Liver (tissue), 9 donors: ENCODE measurements around the gene MAP3K13. TPM values are rescaled to one million over a fixed set of nuclear protein-coding genes. Genes with fewer than 3 reads are reported as not detected.
"Not testable (repeated sequence)": the region's sequence is repeated elsewhere in the genome, so short reads cannot be mapped to it uniquely, and the experiment has no call there.

Source experiments
- DNase-seq: peaks from one replicate; pipeline ENCODE4 v3.0.0-alpha.2; 2017; ENCODE audit warnings: low spot score
- H3K27ac ChIP-seq, 2 donors: one replicate each; pipeline ENCODE4 v1.7.0; 2013; ENCODE audit warnings: inconsistent platforms in 2 of 2, low read length in 2 of 2, control low read depth in 1 of 2, low read depth in 1 of 2, mild to moderate bottlenecking in 1 of 2
- H3K27me3 ChIP-seq, 4 donors: one replicate each; pipeline versions ENCODE4 v1.6.1 to v1.7.0; 2013; ENCODE audit warnings: low read length in 3 of 4, inconsistent platforms in 1 of 4, mild to moderate bottlenecking in 1 of 4, moderate library complexity in 1 of 4; ENCODE audit not compliant: control insufficient read depth in 4 of 4, insufficient read depth in 4 of 4
- H3K36me3 ChIP-seq, 4 donors: one replicate each; pipeline versions ENCODE4 v1.6.1 to v1.7.0; 2013; ENCODE audit warnings: low read length in 3 of 4, mild to moderate bottlenecking in 3 of 4, low read depth in 1 of 4, moderate library complexity in 1 of 4; ENCODE audit not compliant: control insufficient read depth in 4 of 4, insufficient read depth in 3 of 4
- H3K4me1 ChIP-seq, 4 donors: one replicate each; pipeline versions ENCODE4 v1.6.1 to v1.7.0; 2013; ENCODE audit warnings: low read length in 3 of 4, mild to moderate bottlenecking in 3 of 4, moderate library complexity in 1 of 4; ENCODE audit not compliant: control insufficient read depth in 4 of 4, insufficient read depth in 4 of 4
- H3K4me3 ChIP-seq, 3 donors: one replicate each; pipeline versions ENCODE4 v1.6.1 to v1.7.0; 2013; ENCODE audit warnings: low read length in 3 of 3, control low read depth in 1 of 3, low read depth in 1 of 3, mild to moderate bottlenecking in 1 of 3
- H3K9ac ChIP-seq, 2 donors: one replicate each; pipeline ENCODE4 v1.7.0; 2013; ENCODE audit warnings: low read length in 2 of 2, mild to moderate bottlenecking in 2 of 2, moderate library complexity in 2 of 2, control low read depth in 1 of 2, low read depth in 1 of 2
- H3K9me3 ChIP-seq, 4 donors: one replicate each; pipeline versions ENCODE4 v1.6.1 to v1.7.0; 2013; ENCODE audit warnings: low read length in 3 of 4; ENCODE audit not compliant: control insufficient read depth in 4 of 4
- ATF3 ChIP-seq: IDR thresholded peaks from 2 replicates; pipeline ENCODE4 v1.6.1; 2016; ENCODE audit warnings: antibody characterized with exemption
- CTCF ChIP-seq: fragments of 150-350 bp; IDR thresholded peaks from 2 replicates; pipeline ENCODE4 v1.5.1; 2017; ENCODE audit warnings: improper control_type of control experiment, low read depth, low read length; ENCODE audit not compliant: missing input control
- EGR1 ChIP-seq, 2 donors: IDR thresholded peaks; 2 replicates each; pipeline ENCODE4 v1.6.1; 2016 to 2018; ENCODE audit warnings: antibody characterized with exemption in 2 of 2, low read depth in 2 of 2
- FOXA1 ChIP-seq: IDR thresholded peaks from 2 replicates; pipeline ENCODE4 v1.6.1; 2016; ENCODE audit warnings: antibody characterized with exemption
- FOXA2 ChIP-seq: IDR thresholded peaks from 2 replicates; pipeline ENCODE4 v1.6.1; 2016; ENCODE audit warnings: antibody characterized with exemption
- HNF4A ChIP-seq, 2 donors: conservative IDR thresholded peaks; 2 replicates each; pipeline ENCODE4 v1.6.1; 2016; ENCODE audit warnings: antibody characterized with exemption in 2 of 2, mild to moderate bottlenecking in 2 of 2
- HNF4G ChIP-seq: IDR thresholded peaks from 2 replicates; pipeline ENCODE4 v1.6.1; 2016; ENCODE audit warnings: antibody characterized with exemption
- JUND ChIP-seq, 2 donors: IDR thresholded peaks; 2 replicates each; pipeline ENCODE4 v1.6.1; 2016; ENCODE audit warnings: antibody characterized with exemption in 2 of 2
- MAX ChIP-seq: IDR thresholded peaks from 2 replicates; pipeline ENCODE4 v1.6.1; 2016; ENCODE audit warnings: antibody characterized with exemption
- RAD21 ChIP-seq, 2 donors: IDR thresholded peaks; 2 replicates each; pipeline ENCODE4 v1.6.1; 2016; ENCODE audit warnings: antibody characterized with exemption in 2 of 2, mild to moderate bottlenecking in 2 of 2
- REST ChIP-seq: IDR thresholded peaks from 2 replicates; pipeline ENCODE4 v1.6.1; 2016; ENCODE audit warnings: antibody characterized with exemption, mild to moderate bottlenecking
- RXRA ChIP-seq, 2 donors: IDR thresholded peaks; 2 replicates each; pipeline ENCODE4 v1.6.1; 2017 to 2018; ENCODE audit warnings: antibody characterized with exemption in 2 of 2, mild to moderate bottlenecking in 1 of 2
- SP1 ChIP-seq: IDR thresholded peaks from 2 replicates; pipeline ENCODE4 v1.6.1; 2018; ENCODE audit warnings: antibody characterized with exemption, mild to moderate bottlenecking
- TAF1 ChIP-seq: conservative IDR thresholded peaks from 2 replicates; pipeline ENCODE4 v1.6.1; 2016; ENCODE audit warnings: antibody characterized with exemption, mild to moderate bottlenecking
- WGBS: extraction: QIAGEN DNeasy Blood & Tissue Kit; methylation state at CpG from one replicate; pipeline ENCODE4 v1.1.7; 2013; 5-methylcytosine and 5-hydroxymethylcytosine counted together
- polyA plus RNA-seq, 2 donors: library from polyadenylated mRNA; stranded (reverse) in 1 of 2; unstranded in 1 of 2; fragments of 200-250 nt in 1 of 2; fragments of >200 nt in 1 of 2; fragmentation: Nextera tagmentation in 1 of 2; extraction: Ambion mirVana in 1 of 2; gene quantifications; one replicate each; pipeline versions ENCODE4 v1.2.1 to v1.2.3, GENCODE V29; 2013 to 2015
- total RNA-seq, 2 donors: library from RNA; depleted of rRNA; stranded (reverse); fragments of >200 nt; gene quantifications; one replicate each; pipeline ENCODE4 v1.2.3, GENCODE V29; 2014
- TF ChIP-seq, protein P1 (sequence below): IDR thresholded peaks from 2 replicates; pipeline ENCODE4 v1.6.1; 2016; ENCODE audit warnings: antibody characterized with exemption
- donor health status: healthy.
- donor health status: healthy.
- donor health status: healthy.
- donor health status: healthy.
- donor health status: healthy.

The MAP3K13 gene
- total and polyA plus RNA-seq, 4 donors, result 11.3 to 38.1 (median 26.5) TPM

GRCh38 chr3:185366074-185366335 is 3.1 kb downstream of the MAP3K13 start:
- no peaks in the 10 kb centered on the region for H3K9me3 ChIP-seq
- no peak overlapping the region for H3K27ac ChIP-seq
- TF ChIP-seq RAD21 (IDR thresholded peaks at IDR 0.05) (no peak), FOXA2 (no peak), HNF4A (conservative IDR thresholded peaks at IDR 0.05) (no peak), JUND (IDR thresholded peaks at IDR 0.05) (no peak), REST (no peak), CTCF (no peak), TAF1 (no peak), ATF3 (no peak), MAX (no peak), SP1 (no peak), FOXA1 (no peak), HNF4G (no peak), EGR1 (IDR thresholded peaks at IDR 0.05; ENCODE audit: low read depth in 2 of 2) (no peak)
- TF ChIP-seq, protein P1, sequence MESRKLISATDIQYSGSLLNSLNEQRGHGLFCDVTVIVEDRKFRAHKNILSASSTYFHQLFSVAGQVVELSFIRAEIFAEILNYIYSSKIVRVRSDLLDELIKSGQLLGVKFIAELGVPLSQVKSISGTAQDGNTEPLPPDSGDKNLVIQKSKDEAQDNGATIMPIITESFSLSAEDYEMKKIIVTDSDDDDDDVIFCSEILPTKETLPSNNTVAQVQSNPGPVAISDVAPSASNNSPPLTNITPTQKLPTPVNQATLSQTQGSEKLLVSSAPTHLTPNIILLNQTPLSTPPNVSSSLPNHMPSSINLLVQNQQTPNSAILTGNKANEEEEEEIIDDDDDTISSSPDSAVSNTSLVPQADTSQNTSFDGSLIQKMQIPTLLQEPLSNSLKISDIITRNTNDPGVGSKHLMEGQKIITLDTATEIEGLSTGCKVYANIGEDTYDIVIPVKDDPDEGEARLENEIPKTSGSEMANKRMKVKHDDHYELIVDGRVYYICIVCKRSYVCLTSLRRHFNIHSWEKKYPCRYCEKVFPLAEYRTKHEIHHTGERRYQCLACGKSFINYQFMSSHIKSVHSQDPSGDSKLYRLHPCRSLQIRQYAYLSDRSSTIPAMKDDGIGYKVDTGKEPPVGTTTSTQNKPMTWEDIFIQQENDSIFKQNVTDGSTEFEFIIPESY, result no peak

GRCh38 chr3:185366913-185367312 is 4.0 kb downstream of the MAP3K13 start:
- TF ChIP-seq CTCF (no peak), RXRA (IDR thresholded peaks at IDR 0.05) (no peak), ATF3 (no peak), JUND (IDR thresholded peaks at IDR 0.05) (no peak)
- TF ChIP-seq, protein P1, result no peak
- Histone ChIP-seq H3K36me3 (no peaks in the 10 kb centered on the region), H3K9ac (no peak overlapping the region), H3K4me3 (no peak overlapping the region), H3K27ac (no peak overlapping the region), H3K4me1 (peaks cover 5 to 27% (median 12%) of the 10 kb centered on the region in 4 donors), H3K9me3 (no peaks in the 10 kb centered on the region), H3K27me3 (no peaks in the 10 kb centered on the region)
- DNase-seq, result no peak

More at GRCh38 chr3:185366074-185366335, 3.1 kb downstream of the MAP3K13 start:
- no peak for DNase-seq
- Histone ChIP-seq H3K9ac (no peak overlapping the region), H3K36me3 (no peaks in the 10 kb centered on the region), H3K4me3 (no peak overlapping the region), H3K4me1 (peaks cover 3 to 25% (median 14%) of the 10 kb centered on the region in 4 donors), H3K27me3 (no peaks in the 10 kb centered on the region)
- WGBS, result 99% methylated on average over 1 of the region's 1 CpG

GRCh38 chr3:185370349-185370748 is 7.4 kb downstream of the MAP3K13 start:
- 79% methylated on average over 6 of the region's 6 CpGs for WGBS
- not testable (repeated sequence) for H3K9ac ChIP-seq, H3K4me3 ChIP-seq, DNase-seq, H3K4me1 ChIP-seq, H3K9me3 ChIP-seq, H3K36me3 ChIP-seq, H3K27me3 ChIP-seq, H3K27ac ChIP-seq
